ENCODE data around the gene HES6.

- no peak for TF ChIP-seq EZH2phosphoT487 (IDR thresholded peaks at IDR 0.05; ENCODE audit: borderline replicate concordance)
- no peak; the same call in 1 of the 2 replicates for TF ChIP-seq CTCF (conservative IDR thresholded peaks at IDR 0.05; ENCODE audit: low read length)
Observed at GRCh38 chr2:238277695-238278094, 37.9 kb upstream of the HES6 start.

All from Loucy (cell line).